ENCODE data around the gene KIF26B. TPM values are rescaled to one million over a fixed set of nuclear protein-coding genes. Genes with fewer than 3 reads are reported as not detected.

Gene KIF26B
- total RNA-seq, 1 donor from 2014 or later: 3.5 TPM

GRCh38 chr1:245255783-245256182 is 101.0 kb downstream of the KIF26B start:
- peaks cover 4% of the 10 kb centered on the region for H3K4me1 ChIP-seq
- H3K27me3 ChIP-seq (ENCODE audit: low read depth): peaks cover 21% of the 10 kb centered on the region
- H3K4me3 ChIP-seq: no peak overlapping the region
- intact Hi-C loops (cut with micrococcal nuclease): no loop called here
- no peaks in the 10 kb centered on the region for H3K36me3 ChIP-seq
- DNase-seq: no peak
- peaks cover 19% of the 10 kb centered on the region for H3K9me3 ChIP-seq (replicated peaks)
- H3K27ac ChIP-seq (replicated peaks): no peak overlapping the region
- TF ChIP-seq CTCF (IDR thresholded peaks at IDR 0.05; ENCODE audit: borderline replicate concordance): no peak

- no peak for DNase-seq
- Histone ChIP-seq H3K4me1 (peaks cover 4% of the 10 kb centered on the region), H3K36me3 (no peaks in the 10 kb centered on the region), H3K27me3 (ENCODE audit: low read depth) (peaks cover 21% of the 10 kb centered on the region), H3K4me3 (no peak overlapping the region), H3K9me3 (replicated peaks) (peaks cover 15% of the 10 kb centered on the region), H3K27ac (replicated peaks) (no peak overlapping the region)
- intact Hi-C loops (cut with micrococcal nuclease): no loop called here
- TF ChIP-seq CTCF (IDR thresholded peaks at IDR 0.05; ENCODE audit: borderline replicate concordance): no peak
Measured at GRCh38 chr1:245256528-245256927, 101.7 kb downstream of the KIF26B start.

GRCh38 chr1:245258271-245258920 is 103.6 kb downstream of the KIF26B start:
- Histone ChIP-seq H3K27me3 (ENCODE audit: low read depth) (peaks cover 35% of the 10 kb centered on the region), H3K4me3 (no peak overlapping the region), H3K27ac (replicated peaks) (no peak overlapping the region), H3K36me3 (no peaks in the 10 kb centered on the region), H3K9me3 (replicated peaks) (no peaks in the 10 kb centered on the region), H3K4me1 (peaks cover 4% of the 10 kb centered on the region)
- intact Hi-C loops (cut with micrococcal nuclease): no loop called here
- no peak for DNase-seq
- no peak for TF ChIP-seq CTCF (IDR thresholded peaks at IDR 0.05; ENCODE audit: borderline replicate concordance)

- H3K27me3 ChIP-seq (ENCODE audit: low read depth): peaks cover 41% of the 10 kb centered on the region
- DNase-seq: no peak
Measured at GRCh38 chr1:245260110-245260882, 105.5 kb downstream of the KIF26B start.

GRCh38 chr1:245260883-245261282 is 106.1 kb downstream of the KIF26B start:
- intact Hi-C loops (cut with micrococcal nuclease): no loop called here
- H3K4me1 ChIP-seq: peaks cover 4% of the 10 kb centered on the region
- no peak overlapping the region for H3K27ac ChIP-seq (replicated peaks)
- H3K4me3 ChIP-seq: no peak overlapping the region
- no peak for TF ChIP-seq CTCF (IDR thresholded peaks at IDR 0.05; ENCODE audit: borderline replicate concordance)
- no peaks in the 10 kb centered on the region for H3K36me3 ChIP-seq
- peaks cover 45% of the 10 kb centered on the region for H3K27me3 ChIP-seq (ENCODE audit: low read depth)
- no peak for DNase-seq
- no peaks in the 10 kb centered on the region for H3K9me3 ChIP-seq (replicated peaks)

More at GRCh38 chr1:245260110-245260882, 105.5 kb downstream of the KIF26B start:
- TF ChIP-seq CTCF (IDR thresholded peaks at IDR 0.05; ENCODE audit: borderline replicate concordance): no peak
- Histone ChIP-seq H3K4me3 (no peak overlapping the region), H3K9me3 (replicated peaks) (no peaks in the 10 kb centered on the region), H3K36me3 (no peaks in the 10 kb centered on the region), H3K4me1 (peaks cover 4% of the 10 kb centered on the region), H3K27ac (replicated peaks) (no peak overlapping the region)
- intact Hi-C loops (cut with micrococcal nuclease): no loop called here
